Rectal smooth muscle tissue (tissue), 1 donor: Measurements from ENCODE around the gene TMEM94.

Experiments
- H3K27ac ChIP-seq: one replicate; pipeline ENCODE4 v1.7.0; 2013; ENCODE audit warnings: low read depth, low read length, inconsistent platforms
- H3K27me3 ChIP-seq: one replicate; pipeline ENCODE4 v1.7.0; 2013; ENCODE audit warnings: low read length; ENCODE audit not compliant: control insufficient read depth, insufficient read depth
- H3K36me3 ChIP-seq: one replicate; pipeline ENCODE4 v1.7.0; 2013; ENCODE audit warnings: low read length; ENCODE audit not compliant: control insufficient read depth, insufficient read depth
- H3K4me1 ChIP-seq: one replicate; pipeline ENCODE4 v1.7.0; 2013; ENCODE audit warnings: low read length; ENCODE audit not compliant: control insufficient read depth, insufficient read depth
- H3K4me3 ChIP-seq: one replicate; pipeline ENCODE4 v1.7.0; 2013; ENCODE audit warnings: low read length
- H3K9ac ChIP-seq: one replicate; pipeline ENCODE4 v1.7.0; 2013; ENCODE audit warnings: low read length

Gene TMEM94

GRCh38 chr17:75539967-75540729 lies 83.7 kb downstream of the TMEM94 start:
- H3K4me1 ChIP-seq: no peaks in the 10 kb centered on the region
- no peak overlapping the region for H3K27ac ChIP-seq
- no peak overlapping the region for H3K4me3 ChIP-seq
- no peaks in the 10 kb centered on the region for H3K36me3 ChIP-seq
- H3K27me3 ChIP-seq: no peaks in the 10 kb centered on the region
- H3K9ac ChIP-seq: no peak overlapping the region

- Histone ChIP-seq H3K4me3 (no peak overlapping the region), H3K27ac (no peak overlapping the region), H3K27me3 (no peaks in the 10 kb centered on the region), H3K4me1 (no peaks in the 10 kb centered on the region), H3K36me3 (no peaks in the 10 kb centered on the region), H3K9ac (no peak overlapping the region)
These were observed 84.6 kb downstream of the TMEM94 start for GRCh38 chr17:75540923-75541503.

DNA sequence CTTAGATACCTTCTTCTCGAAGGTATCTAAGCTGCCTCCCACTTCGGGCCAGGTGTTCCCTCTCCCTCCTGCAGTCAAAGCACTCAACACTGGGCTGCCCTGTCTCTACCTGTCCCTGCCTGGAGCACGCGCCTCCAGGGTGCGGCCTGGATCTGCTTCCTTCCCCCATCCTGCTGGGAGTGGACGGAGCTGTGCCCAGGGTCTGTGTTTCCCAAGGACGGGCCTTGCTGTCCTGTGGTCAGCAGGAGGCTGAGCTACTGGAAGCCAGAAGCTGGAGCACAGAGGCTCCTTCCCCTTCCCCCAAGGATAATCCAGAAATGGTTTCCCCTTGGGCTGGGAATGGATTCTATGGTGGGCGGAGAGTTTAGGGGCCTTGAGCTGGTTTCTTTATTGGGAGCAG lies 85.8 kb downstream of the TMEM94 start:
- no peak overlapping the region for H3K9ac ChIP-seq
- no peak overlapping the region for H3K4me3 ChIP-seq
- no peaks in the 10 kb centered on the region for H3K27me3 ChIP-seq
- no peaks in the 10 kb centered on the region for H3K36me3 ChIP-seq
- H3K27ac ChIP-seq: no peak overlapping the region
- H3K4me1 ChIP-seq: no peaks in the 10 kb centered on the region

- no peaks in the 10 kb centered on the region for H3K4me1 ChIP-seq
- no peak overlapping the region for H3K4me3 ChIP-seq
- no peak overlapping the region for H3K27ac ChIP-seq
- no peaks in the 10 kb centered on the region for H3K36me3 ChIP-seq
- H3K27me3 ChIP-seq: no peaks in the 10 kb centered on the region
- no peak overlapping the region for H3K9ac ChIP-seq
These were observed 86.4 kb downstream of the TMEM94 start for GRCh38 chr17:75542728-75543336.

GRCh38 chr17:75544250-75544649 lies 87.8 kb downstream of the TMEM94 start:
- Histone ChIP-seq H3K36me3 (no peaks in the 10 kb centered on the region), H3K4me3 (no peak overlapping the region), H3K4me1 (no peaks in the 10 kb centered on the region), H3K27me3 (no peaks in the 10 kb centered on the region), H3K9ac (peak overlapping the region; percentile 2), H3K27ac (no peak overlapping the region)

DNA sequence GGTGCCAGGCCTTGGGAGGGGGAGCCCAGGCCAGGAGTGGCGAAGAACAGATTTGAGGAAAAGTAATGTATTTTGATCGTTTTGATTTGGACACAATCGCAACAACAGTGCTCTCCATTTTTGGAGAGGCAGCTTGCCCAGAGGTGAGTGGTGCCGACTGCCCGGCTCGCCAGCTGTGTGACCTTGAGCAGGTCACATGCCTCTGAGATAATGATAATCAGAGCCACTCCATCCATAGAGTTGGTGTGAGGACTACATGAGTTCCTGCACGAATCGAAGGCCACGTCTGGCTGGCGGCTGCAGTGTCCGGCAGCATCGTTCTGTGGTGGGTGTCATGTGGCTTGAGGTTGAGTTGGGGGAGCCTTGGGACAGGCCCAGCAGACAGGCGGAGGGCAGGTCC lies 89.7 kb downstream of the TMEM94 start:
- Histone ChIP-seq H3K36me3 (no peaks in the 10 kb centered on the region), H3K27ac (no peak overlapping the region), H3K4me3 (no peak overlapping the region), H3K9ac (no peak overlapping the region), H3K4me1 (no peaks in the 10 kb centered on the region), H3K27me3 (no peaks in the 10 kb centered on the region)

DNA sequence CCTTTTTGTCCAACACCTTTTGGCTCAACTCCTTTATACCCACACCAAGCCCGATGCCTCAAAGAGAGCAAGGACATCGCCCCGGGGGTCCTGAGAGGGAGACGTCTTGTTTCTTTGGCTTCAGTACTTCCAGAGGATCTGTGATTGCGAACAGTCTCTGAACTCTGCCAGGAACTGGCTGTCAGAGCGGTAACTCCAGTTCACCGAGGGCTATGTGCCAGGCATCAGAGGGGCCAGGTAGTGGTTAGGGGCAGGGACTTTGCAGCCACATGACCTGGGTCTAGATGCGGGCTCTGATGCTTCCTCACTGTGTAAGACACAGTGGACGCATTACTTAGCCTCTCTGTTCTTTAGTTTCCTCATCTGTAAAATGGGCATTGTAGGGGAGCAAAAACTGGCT lies 90.7 kb downstream of the TMEM94 start:
- H3K36me3 ChIP-seq: no peaks in the 10 kb centered on the region
- H3K27ac ChIP-seq: no peak overlapping the region
- H3K4me1 ChIP-seq: no peaks in the 10 kb centered on the region

DNA sequence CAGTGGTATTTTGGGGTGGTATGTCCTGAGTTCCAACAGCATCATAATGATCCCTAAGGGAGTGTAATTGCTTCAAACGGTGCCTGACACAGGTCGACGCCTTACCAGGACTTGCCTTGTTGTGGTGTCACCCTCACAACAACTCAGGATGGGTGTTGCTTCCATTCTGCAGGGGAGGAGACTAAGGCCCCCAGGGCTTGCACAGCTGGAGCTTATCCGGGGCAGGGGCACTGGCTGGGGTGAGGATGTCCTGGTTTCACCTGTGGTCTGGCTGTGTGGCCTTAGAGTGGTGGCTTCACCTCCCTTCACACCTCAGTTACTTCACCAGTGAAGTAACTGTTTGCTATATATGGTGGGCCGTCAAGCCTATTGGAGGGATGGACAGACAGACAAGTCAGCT lies 92.4 kb downstream of the TMEM94 start:
- Histone ChIP-seq H3K9ac (no peak overlapping the region), H3K4me1 (no peaks in the 10 kb centered on the region), H3K27me3 (no peaks in the 10 kb centered on the region), H3K4me3 (no peak overlapping the region), H3K36me3 (no peaks in the 10 kb centered on the region), H3K27ac (no peak overlapping the region)

More for the DNA sequence above, 90.7 kb downstream of the TMEM94 start:
- H3K4me3 ChIP-seq: no peak overlapping the region
- H3K9ac ChIP-seq: no peak overlapping the region
- no peaks in the 10 kb centered on the region for H3K27me3 ChIP-seq
